ENCODE results near the gene LRRC63. TPM values are rescaled to one million over a fixed set of nuclear protein-coding genes. Genes with fewer than 3 reads are reported as not detected.

LRRC63 gene, protein sequence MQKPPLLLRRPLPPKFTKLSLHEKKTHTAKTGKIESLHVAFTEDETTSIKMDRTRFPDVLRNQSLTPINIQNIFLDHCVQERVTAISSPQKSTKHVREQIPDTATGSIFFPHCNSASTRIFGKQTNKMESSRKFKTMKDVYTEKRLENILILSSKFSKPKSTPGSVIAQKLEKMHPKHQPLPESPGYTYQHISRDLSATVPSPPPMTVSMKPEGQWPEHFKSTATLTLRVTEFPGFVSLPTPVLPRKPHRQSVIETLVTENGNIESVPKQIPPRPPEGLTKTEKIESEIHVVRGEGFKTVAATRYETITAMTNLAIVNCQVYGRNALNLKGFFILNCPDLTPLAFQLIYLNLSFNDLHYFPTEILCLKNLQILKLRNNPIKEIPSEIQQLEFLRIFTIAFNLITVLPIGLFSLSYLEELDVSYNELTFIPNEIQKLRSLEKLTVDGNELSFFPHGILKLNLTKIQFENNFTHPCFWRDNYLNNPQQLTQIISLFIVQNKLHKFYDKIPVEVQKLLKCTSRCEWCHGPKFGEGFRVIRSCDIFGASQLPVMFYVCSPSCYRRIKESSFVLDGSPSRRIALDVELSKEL
- total RNA-seq, result under 0.01 TPM in 1 of 2 replicates, not detected in the other

DNA sequence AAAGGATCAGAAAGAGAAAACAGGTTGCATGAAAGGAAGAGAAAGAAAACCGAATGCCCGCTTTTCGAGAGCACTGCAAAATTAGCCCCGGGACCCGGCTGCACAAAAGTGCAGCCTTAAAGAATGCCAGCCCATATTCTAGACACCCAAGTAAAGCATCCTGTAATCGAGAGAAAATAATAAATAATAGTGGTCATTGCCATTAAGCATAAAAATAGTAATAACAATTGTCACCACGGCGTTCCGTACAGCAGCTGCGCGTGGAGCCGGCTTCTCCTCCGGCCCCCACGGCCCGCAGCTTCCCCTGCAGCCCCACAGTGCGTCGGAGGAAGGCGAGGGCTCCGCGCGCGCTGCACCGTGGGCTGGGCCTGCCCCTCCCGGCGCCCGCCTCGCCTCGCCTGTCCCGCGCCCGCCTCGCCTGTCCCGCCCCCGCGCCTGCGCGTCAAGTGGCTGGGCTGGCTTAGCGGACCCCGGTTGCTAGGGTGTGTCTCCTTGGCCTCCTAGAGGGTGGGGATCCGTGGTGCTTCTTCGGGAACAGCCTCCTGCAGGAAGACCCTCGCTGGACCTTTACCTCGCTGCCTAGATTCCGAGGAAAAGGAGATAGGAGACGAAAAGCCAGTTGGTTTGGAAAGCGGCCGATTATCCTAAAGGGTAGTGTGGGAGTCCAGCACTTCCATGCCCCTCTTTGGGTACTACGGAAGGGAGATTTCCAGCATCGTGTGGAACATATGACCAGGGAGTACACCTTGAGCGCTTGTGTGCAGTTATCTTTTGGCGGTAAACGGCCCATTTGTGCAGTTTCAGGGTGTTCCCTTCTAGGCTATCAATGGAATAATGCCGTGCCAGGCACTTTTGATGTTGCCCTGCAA, at the start of gene LRRC63:
LRRC63 (plus strand) TSS at position 446 of the 869 bp plus-strand sequence. CDS start 1,107 bp downstream, outside the sequence.

DNA sequence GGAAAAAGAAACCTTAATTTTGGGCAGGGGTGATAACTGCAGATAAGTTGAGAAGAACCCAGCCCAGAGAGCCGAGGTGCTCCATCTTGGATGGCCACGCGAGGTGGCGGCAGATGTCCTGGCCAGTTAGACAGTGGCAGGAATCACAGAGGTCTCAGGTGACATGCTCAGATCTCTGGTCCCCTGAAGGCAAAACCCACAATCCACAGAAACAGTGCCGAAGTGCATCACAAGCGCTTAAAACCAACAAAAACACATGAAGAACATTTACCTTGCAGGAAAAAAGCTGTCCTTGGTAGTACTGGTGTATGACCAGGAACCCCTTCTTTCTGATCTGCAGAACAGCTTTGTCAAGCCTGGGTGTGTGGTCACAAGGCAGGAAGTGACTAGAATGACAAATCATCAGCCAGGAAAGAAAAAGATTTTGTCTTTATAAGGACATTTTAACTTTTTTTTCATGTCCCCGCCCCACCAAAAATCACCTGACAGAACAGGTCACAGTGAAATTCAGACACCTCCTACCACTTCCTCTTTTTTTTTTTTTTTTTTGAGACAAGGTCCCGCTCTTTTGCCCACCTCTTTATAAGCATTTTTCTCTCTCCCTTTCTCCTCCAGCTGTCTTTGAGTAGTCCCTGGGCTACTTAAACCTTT, 29.8 kb upstream of the LRRC63 start, which contains the start of gene LCP1:
LCP1 (minus strand) TSS at position 338 of the 651 bp plus-strand sequence. CDS start 22,515 bp downstream, outside the sequence.

Other genes with a start within 250 kb of the LRRC63 start
- 12.0 and 17.2 TPM in 2 replicates for gene ZC3H13, start 159.2 kb upstream of the LRRC63 start, total RNA-seq
- gene CPB2, start 106.9 kb upstream of the LRRC63 start, total RNA-seq, result not detected in 2 replicates
- under 0.01 and 0.09 TPM in 2 replicates for gene LCP1, start 29.8 kb upstream of the LRRC63 start, total RNA-seq
- gene RUBCNL, start 175.3 kb downstream of the LRRC63 start, total RNA-seq, result not detected in 2 replicates

Measured in endothelial cell of coronary artery (primary cell).